GM19468 (cell line): ENCODE measurements around the gene CHRNA9.

Experiments used
- ATAC-seq: cut with Tn5 transposase; IDR thresholded peaks from one replicate; pipeline ENCODE4 v1.9.1; 2021; ENCODE audit warnings: mild to moderate bottlenecking, moderate library complexity, moderate number of reproducible peaks; ENCODE audit not compliant: unreplicated experiment; ENCODE audit errors: extremely low read depth

The CHRNA9 gene

DNA sequence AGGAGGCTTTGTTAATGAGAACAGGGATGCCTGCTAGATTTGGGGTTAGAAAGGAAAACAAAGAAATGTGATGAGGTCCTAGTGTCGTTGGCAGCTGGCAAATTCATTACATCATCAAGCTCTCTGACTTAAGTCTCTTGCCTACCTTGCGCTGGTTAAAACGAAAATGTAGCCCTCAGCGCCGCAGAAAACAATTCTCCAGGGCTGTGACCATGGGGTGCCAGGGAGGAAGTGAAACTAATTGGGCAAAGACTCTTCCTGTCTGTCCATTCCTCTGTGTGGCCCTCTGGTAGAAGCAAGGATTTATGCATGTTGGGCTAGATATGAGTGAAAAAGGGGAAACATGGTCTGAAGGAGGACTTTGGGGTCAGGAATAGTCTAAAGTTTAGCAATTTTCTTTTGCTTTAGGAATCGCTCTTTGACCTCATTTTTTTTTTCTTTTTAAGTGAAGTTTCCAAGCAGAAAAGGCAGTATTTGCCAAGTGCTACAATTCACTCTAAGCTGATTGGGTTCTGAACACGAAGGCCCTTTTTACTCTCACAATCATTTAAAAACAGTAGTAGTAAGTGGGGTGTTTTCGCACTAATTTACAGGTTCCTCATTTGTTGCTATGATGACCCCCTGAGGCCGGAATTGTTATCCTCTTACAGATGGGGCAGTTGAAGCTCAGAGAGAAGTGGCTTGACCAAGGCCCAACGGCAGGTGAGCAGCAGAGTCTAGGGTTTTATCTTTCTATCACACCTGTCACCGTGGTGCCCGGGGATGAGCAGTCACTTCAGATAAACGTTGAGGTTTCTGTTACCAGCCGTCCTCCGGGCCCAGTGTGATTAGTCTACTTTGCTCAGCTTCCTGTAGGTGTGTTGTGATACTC lies 27.3 kb upstream of the CHRNA9 start:
- ATAC-seq = no peak

DNA sequence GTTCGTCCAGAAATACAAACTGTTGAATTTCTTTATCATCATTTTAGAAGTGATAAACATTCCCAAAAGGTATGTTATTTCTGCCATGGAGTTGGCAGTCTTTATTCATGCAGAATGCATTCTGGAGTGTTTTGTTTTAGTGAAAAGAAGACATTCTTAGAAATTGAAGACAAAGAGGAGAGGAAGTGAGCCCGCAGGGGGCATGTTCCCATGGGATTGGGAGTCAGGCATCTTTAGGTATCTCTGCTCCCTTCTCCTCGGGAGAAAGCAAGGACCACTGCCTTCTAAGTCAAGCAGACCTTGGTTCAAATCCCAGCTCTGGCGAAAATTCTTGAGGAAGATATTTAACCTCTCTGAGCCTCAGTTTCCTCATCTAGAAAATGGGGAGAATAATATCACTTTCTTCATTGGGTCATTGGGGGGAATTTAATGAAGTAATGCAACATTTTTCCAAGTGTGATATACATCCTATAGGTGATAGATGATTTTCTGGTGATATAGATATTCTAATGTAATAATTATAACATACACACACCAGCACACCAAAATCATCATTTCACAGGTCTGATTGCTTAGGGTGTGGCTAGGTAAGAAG lies 26.5 kb upstream of the CHRNA9 start:
- ATAC-seq = no peak

GRCh38 chr4:40309250-40309774 lies 25.8 kb upstream of the CHRNA9 start:
- no peak for ATAC-seq

- no peak for ATAC-seq
These were observed 24.9 kb upstream of the CHRNA9 start for GRCh38 chr4:40310225-40310624.

GRCh38 chr4:40311811-40312346 lies 23.3 kb upstream of the CHRNA9 start:
- ATAC-seq = no peak

GRCh38 chr4:40314951-40315350 lies 20.2 kb upstream of the CHRNA9 start:
- no peak for ATAC-seq

DNA sequence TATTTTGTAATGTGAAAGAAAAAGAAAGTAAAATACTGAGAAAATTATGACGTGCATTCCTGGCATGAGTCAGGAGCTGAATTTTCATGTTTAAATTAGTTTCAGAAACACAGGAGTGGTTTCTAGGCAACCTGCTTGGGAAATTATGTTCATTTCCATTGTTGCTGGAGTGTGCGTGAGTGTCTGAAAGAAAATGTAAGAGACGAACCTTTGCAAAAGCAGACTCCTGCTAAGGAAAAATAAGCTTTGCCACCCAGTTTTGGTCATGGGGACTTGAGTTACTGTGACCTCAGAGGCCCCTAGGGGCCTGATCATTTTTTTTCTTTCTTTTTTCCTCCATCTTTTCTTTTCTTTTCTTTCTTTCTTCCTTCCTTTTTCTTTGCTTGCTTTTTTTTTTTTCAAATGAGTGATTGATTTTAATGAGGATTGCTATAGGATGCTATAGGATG lies 18.8 kb upstream of the CHRNA9 start:
- no peak for ATAC-seq

- peak; percentile 34 for ATAC-seq
These were observed 18.1 kb upstream of the CHRNA9 start for GRCh38 chr4:40316782-40317635.

DNA sequence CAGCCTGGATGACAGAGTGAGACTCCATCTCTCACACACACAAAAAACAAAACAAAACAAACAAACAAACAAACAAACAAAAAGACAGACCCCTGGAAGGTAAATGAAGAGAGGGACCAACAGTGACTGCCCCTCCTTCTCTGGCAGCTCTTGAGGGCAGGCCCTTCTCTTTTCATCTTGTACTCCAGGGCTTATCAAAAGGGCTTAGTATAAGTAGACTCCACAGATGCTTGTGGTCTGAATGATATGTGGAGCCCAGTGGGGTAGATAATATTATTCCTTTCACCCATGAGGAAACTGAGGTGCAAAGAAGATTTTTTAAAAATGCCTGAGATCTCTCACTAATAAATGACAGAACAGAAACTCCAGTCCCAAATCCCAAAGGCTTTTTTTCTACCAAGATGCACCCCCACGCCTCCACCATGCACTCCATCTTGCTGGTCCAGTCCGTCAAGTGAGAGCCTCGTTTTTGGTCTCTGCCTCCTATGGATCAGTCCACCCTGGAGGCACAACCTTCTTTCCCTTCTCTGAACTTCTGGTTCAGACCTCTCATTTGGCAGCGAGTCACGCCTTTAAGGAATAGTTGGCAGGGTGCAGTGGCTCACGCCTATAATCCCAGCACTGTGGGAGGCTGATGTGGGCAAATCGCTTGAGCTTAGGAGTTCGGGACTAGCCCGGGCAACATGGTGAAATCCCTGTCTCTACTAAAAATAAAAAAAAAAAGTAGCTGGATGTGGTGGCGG lies 17.0 kb upstream of the CHRNA9 start:
- no peak for ATAC-seq

- no peak for ATAC-seq
These were observed 13.4 kb upstream of the CHRNA9 start for GRCh38 chr4:40321574-40322275.

- no peak for ATAC-seq
These were observed 12.3 kb upstream of the CHRNA9 start for GRCh38 chr4:40322811-40323210.

- no peak for ATAC-seq
These were observed 11.3 kb upstream of the CHRNA9 start for GRCh38 chr4:40323866-40324265.

GRCh38 chr4:40325406-40326019 lies 9.6 kb upstream of the CHRNA9 start:
- ATAC-seq = peak; percentile 89

DNA sequence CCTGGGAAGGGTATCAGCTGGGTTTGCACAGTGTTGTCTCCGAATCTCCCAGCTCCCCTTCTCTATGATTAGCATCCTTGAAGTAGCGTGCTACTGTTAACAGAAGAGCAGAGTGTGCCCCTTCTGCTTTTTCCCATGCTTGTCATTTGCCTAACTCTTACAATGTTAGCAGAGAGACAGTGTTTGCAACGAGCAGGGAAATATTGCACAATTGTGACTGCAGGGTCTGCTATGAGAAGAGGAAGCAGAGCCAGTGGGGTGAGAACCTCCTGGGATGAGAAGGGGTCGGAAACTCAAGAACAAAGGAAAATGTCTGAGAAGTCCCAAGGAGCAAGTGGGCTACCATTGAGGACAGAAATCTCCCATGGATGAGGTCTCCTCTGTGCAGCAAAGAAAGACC lies 7.8 kb upstream of the CHRNA9 start:
- ATAC-seq = no peak

DNA sequence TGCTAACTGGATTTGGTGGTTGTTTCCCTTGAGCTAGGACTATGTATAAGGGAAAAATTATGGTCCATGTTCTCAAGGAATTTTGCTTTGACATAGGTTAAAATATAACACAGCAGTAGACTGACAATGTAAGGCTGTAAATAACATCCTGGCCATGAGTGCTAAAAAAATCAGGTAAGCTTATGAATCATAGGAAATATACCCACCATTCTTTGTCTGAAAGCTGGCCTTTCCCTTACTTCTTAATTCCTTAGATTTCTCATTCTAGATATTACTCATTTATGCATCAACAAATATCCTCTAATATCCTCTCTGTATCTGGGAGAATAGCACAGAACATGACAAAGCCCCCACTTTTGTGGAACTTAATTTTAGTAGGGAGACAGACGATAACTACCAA lies 6.8 kb upstream of the CHRNA9 start:
- no peak for ATAC-seq

- no peak for ATAC-seq
These were observed 5.3 kb upstream of the CHRNA9 start for GRCh38 chr4:40329805-40330204.

DNA sequence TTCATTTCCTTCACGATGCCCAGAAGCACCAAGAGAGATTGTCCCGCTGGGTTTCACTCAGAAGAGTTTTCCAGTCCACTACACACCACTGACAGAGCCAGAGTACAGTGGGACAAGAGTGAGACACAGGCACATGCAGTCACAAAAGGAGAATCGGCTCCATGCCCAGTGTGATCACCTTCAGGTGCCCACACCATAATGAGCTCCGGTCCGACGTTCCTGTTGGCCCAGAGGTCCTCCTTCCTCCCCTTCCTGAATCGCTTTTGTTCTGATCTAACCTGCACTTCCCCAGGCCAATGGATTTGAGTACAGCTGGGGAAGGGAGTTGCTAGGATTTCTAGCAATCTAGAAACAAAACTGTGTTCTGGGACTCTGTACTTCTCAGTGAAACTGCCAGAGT lies 4.6 kb upstream of the CHRNA9 start:
- ATAC-seq = no peak

GRCh38 chr4:40331101-40331745 lies 3.9 kb upstream of the CHRNA9 start:
- no peak for ATAC-seq
